ENCODE measurements around the gene INO80D. TPM values are rescaled to one million over a fixed set of nuclear protein-coding genes. Genes with fewer than 3 reads are reported as not detected.

The INO80D gene
- total RNA-seq, 1 donor from 2014 or later, result 5.0 TPM

- no peak overlapping the region for H3K4me3 ChIP-seq (ENCODE audit: low read depth, low read length)
- no peak for DNase-seq (ENCODE audit: low read depth)
- no peak for TF ChIP-seq CTCF (conservative IDR thresholded peaks at IDR 0.05; ENCODE audit: low read depth, low read length)
These were observed 14.2 kb downstream of the INO80D start for GRCh38 chr2:206071807-206072206.

GRCh38 chr2:206069417-206069816 is 16.6 kb downstream of the INO80D start:
- TF ChIP-seq CTCF (conservative IDR thresholded peaks at IDR 0.05; ENCODE audit: low read depth, low read length), result no peak
- H3K4me3 ChIP-seq (ENCODE audit: low read depth, low read length), result no peak overlapping the region

GRCh38 chr2:206068207-206068606 is 17.8 kb downstream of the INO80D start:
- no peak for DNase-seq (ENCODE audit: low read depth)
- no peak overlapping the region for H3K4me3 ChIP-seq (ENCODE audit: low read depth, low read length)
- no peak for TF ChIP-seq CTCF (conservative IDR thresholded peaks at IDR 0.05; ENCODE audit: low read depth, low read length)

More at GRCh38 chr2:206069417-206069816, 16.6 kb downstream of the INO80D start:
- DNase-seq (ENCODE audit: low read depth), result no peak

GRCh38 chr2:206064077-206064476 is 21.9 kb downstream of the INO80D start:
- H3K4me3 ChIP-seq (ENCODE audit: low read depth, low read length), result no peak overlapping the region
- TF ChIP-seq CTCF (conservative IDR thresholded peaks at IDR 0.05; ENCODE audit: low read depth, low read length), result no peak
- DNase-seq (ENCODE audit: low read depth), result no peak

GRCh38 chr2:206063635-206064034 is 22.3 kb downstream of the INO80D start:
- no peak for DNase-seq (ENCODE audit: low read depth)
- no peak overlapping the region for H3K4me3 ChIP-seq (ENCODE audit: low read depth, low read length)
- no peak for TF ChIP-seq CTCF (conservative IDR thresholded peaks at IDR 0.05; ENCODE audit: low read depth, low read length)

- TF ChIP-seq CTCF (conservative IDR thresholded peaks at IDR 0.05; ENCODE audit: low read depth, low read length), result no peak
- DNase-seq (ENCODE audit: low read depth), result no peak
- H3K4me3 ChIP-seq (ENCODE audit: low read depth, low read length), result no peak overlapping the region
These were observed 23.2 kb downstream of the INO80D start for GRCh38 chr2:206062724-206063123.

GRCh38 chr2:206056286-206056685 is 29.7 kb downstream of the INO80D start:
- no peak for TF ChIP-seq CTCF (conservative IDR thresholded peaks at IDR 0.05; ENCODE audit: low read depth, low read length)
- no peak overlapping the region for H3K4me3 ChIP-seq (ENCODE audit: low read depth, low read length)
- DNase-seq (ENCODE audit: low read depth), result no peak
